Measurements from ENCODE around the gene GALNT14. TPM values are rescaled to one million over a fixed set of nuclear protein-coding genes. Genes with fewer than 3 reads are reported as not detected.

Gene GALNT14
- total and polyA plus RNA-seq, 8 donors = 1.5 to 8.3 (median 5.3) TPM

- no peaks in the 10 kb centered on the region for H3K4me1 ChIP-seq
- no peaks in the 10 kb centered on the region for H3K9me3 ChIP-seq
- H3K27me3 ChIP-seq = no peaks in the 10 kb centered on the region
- no peaks in the 10 kb centered on the region for H3K36me3 ChIP-seq
- intact Hi-C loops (cut with DNase I) = no loop called here
- DNase-seq (peak in 1 of 4 donors; percentile 78), ATAC-seq (no peak)
- no peak overlapping the region for H3K4me3 ChIP-seq
- no peak for TF ChIP-seq CTCF (IDR thresholded peaks at IDR 0.05)
- H3K27ac ChIP-seq = no peak overlapping the region
Measured at GRCh38 chr2:30986231-30986580, 152.0 kb downstream of the GALNT14 start.

GRCh38 chr2:30985493-30986230, 152.6 kb downstream of the GALNT14 start:
- no peaks in the 10 kb centered on the region for H3K36me3 ChIP-seq
- TF ChIP-seq CTCF (IDR thresholded peaks at IDR 0.05) = no peak
- H3K27ac ChIP-seq = no peak overlapping the region
- ATAC-seq (peak; percentile 17), DNase-seq (peak in 2 of 4 donors; percentile 67 to 79)
- no peaks in the 10 kb centered on the region for H3K27me3 ChIP-seq
- no peaks in the 10 kb centered on the region for H3K9me3 ChIP-seq
- H3K4me3 ChIP-seq = no peak overlapping the region
- intact Hi-C loops (cut with DNase I) = no loop called here
- H3K4me1 ChIP-seq = no peaks in the 10 kb centered on the region

GRCh38 chr2:30984148-30984547, 154.1 kb downstream of the GALNT14 start:
- TF ChIP-seq CTCF (IDR thresholded peaks at IDR 0.05) = no peak
- Histone ChIP-seq H3K27me3 (no peaks in the 10 kb centered on the region), H3K4me1 (no peaks in the 10 kb centered on the region), H3K4me3 (no peak overlapping the region), H3K9me3 (no peaks in the 10 kb centered on the region), H3K27ac (no peak overlapping the region), H3K36me3 (no peaks in the 10 kb centered on the region)
- DNase-seq = no peak
- intact Hi-C loops (cut with DNase I) = no loop called here
- no peak for ATAC-seq

- DNase-seq = no peak
- TF ChIP-seq CTCF (IDR thresholded peaks at IDR 0.05) = no peak
Measured at GRCh38 chr2:30981510-30981909, 156.7 kb downstream of the GALNT14 start.

GRCh38 chr2:30981096-30981495, 157.1 kb downstream of the GALNT14 start:
- H3K4me1 ChIP-seq = no peaks in the 10 kb centered on the region

More at GRCh38 chr2:30981510-30981909, 156.7 kb downstream of the GALNT14 start:
- Histone ChIP-seq H3K4me3 (no peak overlapping the region), H3K36me3 (no peaks in the 10 kb centered on the region), H3K9me3 (no peaks in the 10 kb centered on the region), H3K27ac (no peak overlapping the region), H3K27me3 (no peaks in the 10 kb centered on the region), H3K4me1 (no peaks in the 10 kb centered on the region)
- no peak for ATAC-seq
- intact Hi-C loops (cut with DNase I) = no loop called here

More at GRCh38 chr2:30981096-30981495, 157.1 kb downstream of the GALNT14 start:
- ATAC-seq (no peak), DNase-seq (no peak)
- Histone ChIP-seq H3K9me3 (no peaks in the 10 kb centered on the region), H3K4me3 (no peak overlapping the region), H3K27me3 (no peaks in the 10 kb centered on the region), H3K36me3 (no peaks in the 10 kb centered on the region), H3K27ac (no peak overlapping the region)
- TF ChIP-seq CTCF (IDR thresholded peaks at IDR 0.05) = no peak
- intact Hi-C loops (cut with DNase I) = no loop called here
